Muscle layer of colon (tissue), 2 donors: Measurements from ENCODE around the gene LRRC46.

Experiments
- H3K27ac ChIP-seq: one replicate; pipeline ENCODE4 v1.7.0; 2013; ENCODE audit warnings: low read depth, mild to moderate bottlenecking, low read length, moderate library complexity
- H3K27me3 ChIP-seq, 2 donors: one replicate each; pipeline ENCODE4 v1.7.0; 2013; ENCODE audit warnings: low read length in 2 of 2, mild to moderate bottlenecking in 2 of 2; ENCODE audit not compliant: insufficient read depth in 2 of 2, control insufficient read depth in 1 of 2
- H3K36me3 ChIP-seq: one replicate; pipeline ENCODE4 v1.7.0; 2013; ENCODE audit warnings: mild to moderate bottlenecking, low read length; ENCODE audit not compliant: insufficient read depth
- H3K4me1 ChIP-seq: one replicate; pipeline ENCODE4 v1.7.0; 2013; ENCODE audit warnings: mild to moderate bottlenecking, low read length; ENCODE audit not compliant: insufficient read depth
- H3K4me3 ChIP-seq, 2 donors: one replicate each; pipeline ENCODE4 v1.7.0; 2013; ENCODE audit warnings: low read length in 2 of 2, low read depth in 1 of 2, mild to moderate bottlenecking in 1 of 2, moderate library complexity in 1 of 2
- H3K9ac ChIP-seq: one replicate; pipeline ENCODE4 v1.7.0; 2013; ENCODE audit warnings: low read length
- H3K9me3 ChIP-seq: one replicate; pipeline ENCODE4 v1.7.0; 2013; ENCODE audit warnings: mild to moderate bottlenecking, low read length
- donor health status: abdominal sarcoma.
- donor health status: Adenocarcinoma of cecum.

LRRC46 gene, protein sequence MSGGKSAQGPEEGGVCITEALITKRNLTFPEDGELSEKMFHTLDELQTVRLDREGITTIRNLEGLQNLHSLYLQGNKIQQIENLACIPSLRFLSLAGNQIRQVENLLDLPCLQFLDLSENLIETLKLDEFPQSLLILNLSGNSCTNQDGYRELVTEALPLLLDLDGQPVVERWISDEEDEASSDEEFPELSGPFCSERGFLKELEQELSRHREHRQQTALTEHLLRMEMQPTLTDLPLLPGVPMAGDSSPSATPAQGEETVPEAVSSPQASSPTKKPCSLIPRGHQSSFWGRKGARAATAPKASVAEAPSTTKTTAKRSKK

DNA sequence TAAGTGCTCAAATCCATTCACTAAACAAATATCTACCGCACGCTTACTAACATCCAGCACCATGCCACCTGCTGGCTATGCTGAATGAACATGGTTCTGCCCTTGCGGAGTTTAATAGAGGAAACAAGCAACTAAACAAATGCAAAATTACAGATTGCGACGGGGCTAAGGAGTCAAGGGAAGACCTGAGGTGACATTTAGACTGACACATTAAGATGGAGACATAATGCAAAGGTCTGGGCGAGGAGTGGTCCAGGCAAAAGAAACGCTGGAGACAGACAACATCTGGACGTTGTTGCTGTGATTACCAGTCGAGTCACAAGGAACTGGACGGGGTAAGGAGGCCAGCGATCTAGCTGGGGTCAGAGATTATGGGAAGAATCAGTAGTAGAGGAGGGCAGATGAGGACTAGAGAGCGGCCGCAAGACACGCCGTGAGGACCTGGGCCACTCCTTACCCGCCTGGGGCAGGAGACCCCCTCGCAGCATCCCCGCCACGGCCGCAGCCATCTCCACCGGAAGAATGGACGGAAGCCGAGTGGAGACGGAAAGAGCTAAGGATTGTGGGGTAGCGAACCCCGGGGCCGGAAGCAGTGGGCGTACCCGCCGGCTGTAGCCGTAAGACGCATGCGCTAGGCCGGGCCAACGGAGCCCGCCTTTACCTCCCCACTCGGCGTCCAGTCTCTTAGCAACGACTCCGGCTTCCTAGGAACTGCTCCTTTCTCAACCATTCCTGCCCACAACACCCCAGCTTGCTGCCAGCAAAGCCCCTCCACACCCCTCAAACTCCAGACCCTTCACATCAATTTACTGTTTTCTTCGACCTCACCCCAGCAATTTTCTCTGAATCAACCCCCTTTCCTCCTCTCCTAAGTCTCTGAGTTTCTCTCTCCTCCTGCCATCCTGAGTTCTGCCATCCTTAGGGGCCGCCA, at the start of gene LRRC46, which contains the start of gene MRPL10:
TSS of gene LRRC46 (plus strand) at position 668 of the 931 bp plus-strand sequence. CDS start 320 bp downstream, outside the sequence.
TSS of gene MRPL10 (minus strand) at position 539 of the 931 bp plus-strand sequence. CDS start at position 509, 30 bp downstream.
- peak within 1 kb of the TSS; percentile 85 for H3K9ac ChIP-seq
- H3K27ac ChIP-seq: peak within 1 kb of the TSS; percentile 45
- H3K9me3 ChIP-seq: no peaks in the 10 kb centered on the region
- peak within 1 kb of the TSS; percentile 69 to 99 for H3K4me3 ChIP-seq
- peaks cover 17% of the 10 kb centered on the region for H3K4me1 ChIP-seq
- H3K36me3 ChIP-seq: peaks cover 25% of the 10 kb centered on the region
- H3K27me3 ChIP-seq: no peaks in the 10 kb centered on the region

DNA sequence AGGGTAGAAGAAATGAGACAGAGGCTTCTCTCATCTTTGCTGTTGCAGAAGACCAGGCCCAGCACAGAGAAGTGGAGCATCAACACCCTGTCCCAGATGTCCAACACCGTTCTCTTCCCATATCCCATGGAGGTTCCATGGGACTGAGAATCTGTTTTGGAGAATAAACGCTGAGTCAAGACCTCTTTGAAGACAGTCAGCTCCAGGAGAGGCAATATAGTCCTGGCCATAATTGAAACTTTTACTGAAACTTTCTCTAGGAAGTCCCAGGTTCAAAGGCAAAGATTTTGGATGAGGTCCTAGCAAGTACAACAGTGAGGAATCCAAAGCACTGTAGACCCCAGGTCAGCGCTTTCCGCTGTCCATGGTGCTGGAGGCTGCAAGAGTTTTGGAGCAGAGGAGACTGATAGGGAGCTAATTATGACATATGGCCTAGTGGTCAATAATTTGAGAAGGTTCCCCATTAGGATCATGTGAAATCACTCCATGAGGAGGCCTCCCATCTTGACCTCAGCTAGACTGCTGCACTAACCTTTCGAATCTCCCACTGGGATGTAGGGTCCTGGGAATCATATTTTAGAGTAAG, 45.8 kb upstream of the LRRC46 start:
- Histone ChIP-seq H3K4me3 (no peak overlapping the region), H3K9me3 (no peaks in the 10 kb centered on the region), H3K9ac (no peak overlapping the region), H3K27me3 (peaks cover under 1 to 19% of the 10 kb centered on the region in 2 donors), H3K36me3 (no peaks in the 10 kb centered on the region), H3K27ac (no peak overlapping the region), H3K4me1 (no peaks in the 10 kb centered on the region)

DNA sequence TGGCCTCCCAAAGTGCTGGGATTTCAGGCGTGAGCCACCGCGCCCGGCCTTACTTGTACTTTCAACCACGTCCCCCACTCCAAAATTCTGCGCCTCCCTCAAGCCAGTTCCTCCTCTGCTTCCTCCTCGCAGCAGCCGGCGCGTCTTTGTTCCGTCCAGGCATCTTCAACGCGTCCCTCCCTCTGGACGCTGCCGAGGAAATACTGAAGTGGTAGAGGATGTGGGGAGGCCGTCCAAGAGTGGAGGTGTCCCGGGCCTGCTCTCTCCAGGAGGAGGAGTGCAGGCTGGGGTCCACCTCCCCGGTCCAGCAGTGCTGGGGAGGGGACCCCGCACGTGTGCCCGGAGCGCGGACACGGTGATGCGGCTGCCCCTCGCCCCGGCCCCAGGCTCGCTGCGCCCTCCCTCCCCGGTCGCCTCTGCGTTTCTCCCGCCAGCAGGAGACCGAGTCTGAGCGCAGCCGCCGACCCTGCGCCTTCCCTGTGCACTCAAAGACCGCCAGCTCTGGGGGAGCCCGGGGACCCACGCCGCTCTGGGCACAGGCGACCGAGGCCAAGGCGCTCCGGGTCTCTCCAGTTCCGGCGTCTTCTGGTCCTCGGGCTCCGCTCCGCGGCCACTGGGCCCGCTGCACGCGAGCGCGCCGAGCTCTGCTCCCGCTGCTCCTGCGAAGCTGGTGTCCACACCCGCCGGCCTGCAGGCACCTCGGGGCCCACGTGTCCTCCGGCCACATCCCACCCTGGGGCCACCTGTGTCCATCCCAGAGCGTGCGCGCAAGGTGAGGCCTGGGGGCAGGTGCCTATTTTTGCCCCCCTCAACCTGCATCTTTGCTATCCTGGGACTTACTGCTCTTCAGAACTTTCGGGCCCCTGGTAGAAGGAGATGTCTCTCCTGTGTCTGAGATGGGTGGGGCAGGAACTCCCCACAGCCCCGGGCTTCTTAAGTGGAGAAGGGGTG, 41.6 kb upstream of the LRRC46 start:
- peaks cover 20 to 44% of the 10 kb centered on the region in 2 donors for H3K27me3 ChIP-seq
- H3K4me3 ChIP-seq: peak overlapping the region in 1 of 2 donors; percentile 27
- no peak overlapping the region for H3K27ac ChIP-seq
- H3K9me3 ChIP-seq: no peaks in the 10 kb centered on the region
- H3K36me3 ChIP-seq: no peaks in the 10 kb centered on the region
- no peaks in the 10 kb centered on the region for H3K4me1 ChIP-seq
- H3K9ac ChIP-seq: no peak overlapping the region

DNA sequence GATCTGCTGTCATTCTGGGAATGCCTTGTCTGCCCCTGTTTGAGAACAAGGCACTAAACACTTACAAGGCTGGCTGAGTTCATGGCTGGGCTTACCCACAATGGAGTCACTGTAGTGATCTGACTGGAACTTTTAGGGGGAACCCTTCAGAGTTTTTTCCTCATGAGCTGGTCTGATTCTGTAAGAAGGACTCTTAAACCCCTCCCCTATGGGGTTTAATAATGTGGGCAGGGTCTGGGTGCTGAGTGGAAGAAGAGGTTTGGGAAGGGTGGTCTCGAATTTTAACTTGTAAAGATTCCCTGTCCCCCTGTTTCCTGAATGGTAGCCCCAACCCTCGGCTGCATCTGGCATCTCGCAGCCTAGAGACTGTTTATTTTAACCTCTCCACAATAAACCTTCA, 40.4 kb upstream of the LRRC46 start:
- Histone ChIP-seq H3K27me3 (peaks cover 20 to 44% of the 10 kb centered on the region in 2 donors), H3K4me3 (no peak overlapping the region), H3K9me3 (no peaks in the 10 kb centered on the region), H3K36me3 (no peaks in the 10 kb centered on the region), H3K27ac (no peak overlapping the region), H3K9ac (no peak overlapping the region), H3K4me1 (no peaks in the 10 kb centered on the region)

DNA sequence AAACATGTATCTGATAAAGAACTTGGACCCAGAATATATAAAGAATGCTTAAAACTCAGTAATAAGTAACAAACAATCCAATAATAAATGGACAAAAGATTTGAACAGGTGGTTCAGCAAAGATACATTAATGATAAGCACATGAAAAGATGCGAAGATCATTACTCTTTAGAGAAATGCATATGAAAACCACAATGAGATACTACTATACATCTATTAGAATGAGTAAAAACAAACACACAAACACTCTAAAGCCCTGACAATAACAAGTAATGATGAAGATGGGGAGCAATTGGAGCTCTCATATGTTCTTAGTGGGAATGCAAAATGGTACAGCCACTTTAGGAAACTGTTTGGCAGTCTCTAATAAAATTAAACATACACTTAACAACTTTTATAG, 39.0 kb upstream of the LRRC46 start:
- H3K9ac ChIP-seq: no peak overlapping the region
- no peaks in the 10 kb centered on the region for H3K36me3 ChIP-seq
- no peaks in the 10 kb centered on the region for H3K9me3 ChIP-seq
- no peak overlapping the region for H3K4me3 ChIP-seq
- H3K27ac ChIP-seq: no peak overlapping the region
- H3K27me3 ChIP-seq: peaks cover 20 to 44% of the 10 kb centered on the region in 2 donors
- H3K4me1 ChIP-seq: no peaks in the 10 kb centered on the region

DNA sequence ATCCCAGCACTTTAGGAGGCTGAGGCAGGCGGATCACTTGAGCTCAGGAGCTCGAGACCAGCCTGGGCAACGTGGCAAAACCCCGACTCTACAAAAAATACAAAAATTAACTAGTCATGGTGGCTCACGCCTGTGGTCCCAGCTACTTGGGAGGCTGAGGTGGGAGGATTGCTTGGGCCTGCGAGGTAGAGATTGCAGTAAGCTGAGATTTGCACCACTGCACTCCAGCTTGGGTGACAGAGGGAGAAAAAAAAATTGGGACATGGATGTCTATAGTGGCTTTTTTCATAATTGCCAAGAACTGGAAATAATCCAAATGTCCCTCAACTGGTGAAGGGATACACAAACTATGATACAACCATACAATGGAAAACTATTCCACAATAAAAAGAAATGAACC, 38.5 kb upstream of the LRRC46 start:
- H3K4me1 ChIP-seq: no peaks in the 10 kb centered on the region
- H3K36me3 ChIP-seq: no peaks in the 10 kb centered on the region
- no peak overlapping the region for H3K4me3 ChIP-seq
- H3K9me3 ChIP-seq: no peaks in the 10 kb centered on the region
- no peak overlapping the region for H3K27ac ChIP-seq
- H3K27me3 ChIP-seq: peaks cover 20 to 44% of the 10 kb centered on the region in 2 donors
- no peak overlapping the region for H3K9ac ChIP-seq

DNA sequence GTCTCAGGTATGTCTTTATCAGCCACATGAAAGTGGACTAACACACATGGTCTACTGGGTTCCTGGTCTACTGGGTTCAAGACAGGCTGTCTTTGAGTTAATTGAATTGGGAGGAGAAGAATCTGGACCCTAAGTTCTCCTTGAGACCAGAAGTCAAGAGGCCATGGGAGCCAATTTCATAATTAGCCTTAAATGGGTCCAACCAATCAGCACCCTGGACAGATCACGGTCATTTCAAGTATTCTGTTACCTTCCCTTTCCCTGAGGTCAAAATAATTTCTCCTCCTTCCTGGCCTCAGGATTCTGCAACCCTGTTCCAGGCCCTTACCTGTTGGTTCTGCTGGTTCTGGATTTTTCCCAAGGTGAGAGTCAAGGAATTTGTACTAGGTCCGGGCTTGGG, 33.7 kb upstream of the LRRC46 start:
- H3K9me3 ChIP-seq: no peaks in the 10 kb centered on the region
- peaks cover under 1 to 7% of the 10 kb centered on the region in 2 donors for H3K27me3 ChIP-seq
- no peak overlapping the region for H3K9ac ChIP-seq
- H3K36me3 ChIP-seq: no peaks in the 10 kb centered on the region
- H3K4me1 ChIP-seq: no peaks in the 10 kb centered on the region
- no peak overlapping the region for H3K4me3 ChIP-seq
- H3K27ac ChIP-seq: no peak overlapping the region

DNA sequence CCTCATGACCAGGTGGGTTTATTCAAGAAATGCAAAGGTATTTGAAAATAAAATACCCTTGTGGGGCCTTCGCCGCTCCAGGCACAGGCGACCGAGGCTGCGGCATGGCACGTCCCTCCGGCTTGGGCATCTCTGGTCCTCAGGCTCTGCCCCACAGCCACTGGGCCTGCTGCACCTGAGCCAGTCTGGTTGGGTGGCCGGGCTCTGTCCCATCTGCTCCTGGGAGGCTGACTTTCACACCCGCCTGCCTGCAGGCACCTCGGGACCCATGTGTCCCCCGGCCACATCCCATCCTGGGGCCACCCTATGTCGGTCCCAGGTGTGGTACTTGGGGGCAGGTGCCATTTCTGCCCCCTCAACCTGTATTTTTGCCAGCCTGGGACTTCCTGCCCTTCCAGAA, 30.8 kb upstream of the LRRC46 start:
- Histone ChIP-seq H3K27ac (no peak overlapping the region), H3K4me3 (no peak overlapping the region), H3K36me3 (no peaks in the 10 kb centered on the region), H3K4me1 (no peaks in the 10 kb centered on the region), H3K9ac (no peak overlapping the region), H3K27me3 (no peaks in the 10 kb centered on the region), H3K9me3 (no peaks in the 10 kb centered on the region)

DNA sequence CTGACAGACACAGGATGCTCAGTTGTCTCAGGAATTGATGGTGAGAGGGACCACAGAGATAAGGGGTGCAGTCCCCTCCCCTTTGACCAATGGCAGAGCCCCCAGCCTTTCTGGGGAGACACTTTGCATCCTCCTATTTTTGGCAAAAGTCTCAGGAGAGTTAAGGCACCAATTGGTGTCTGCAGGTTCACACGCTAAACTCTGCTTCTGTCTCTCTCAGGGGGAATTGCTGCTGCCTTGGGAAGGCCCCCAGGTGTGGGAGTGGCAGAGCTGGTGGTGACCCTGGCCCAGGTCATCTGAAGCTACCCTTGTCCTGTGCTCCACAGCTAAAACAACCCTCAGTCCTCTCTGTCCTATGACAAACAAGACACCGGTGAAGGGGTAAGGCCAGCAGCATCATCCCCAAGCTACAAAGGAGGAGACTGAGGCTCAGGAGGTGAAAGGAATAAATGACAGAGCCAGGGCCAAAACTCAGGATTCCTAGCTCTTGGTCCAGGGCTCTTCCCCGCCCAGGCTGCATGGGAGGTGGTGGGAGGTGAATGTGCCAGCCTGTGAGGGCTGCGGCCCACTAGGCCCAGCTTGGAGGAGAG, 30.2 kb upstream of the LRRC46 start:
- no peaks in the 10 kb centered on the region for H3K27me3 ChIP-seq
- H3K9me3 ChIP-seq: no peaks in the 10 kb centered on the region
- H3K27ac ChIP-seq: no peak overlapping the region
- no peak overlapping the region for H3K4me3 ChIP-seq
- no peaks in the 10 kb centered on the region for H3K4me1 ChIP-seq
- no peaks in the 10 kb centered on the region for H3K36me3 ChIP-seq
- H3K9ac ChIP-seq: no peak overlapping the region

DNA sequence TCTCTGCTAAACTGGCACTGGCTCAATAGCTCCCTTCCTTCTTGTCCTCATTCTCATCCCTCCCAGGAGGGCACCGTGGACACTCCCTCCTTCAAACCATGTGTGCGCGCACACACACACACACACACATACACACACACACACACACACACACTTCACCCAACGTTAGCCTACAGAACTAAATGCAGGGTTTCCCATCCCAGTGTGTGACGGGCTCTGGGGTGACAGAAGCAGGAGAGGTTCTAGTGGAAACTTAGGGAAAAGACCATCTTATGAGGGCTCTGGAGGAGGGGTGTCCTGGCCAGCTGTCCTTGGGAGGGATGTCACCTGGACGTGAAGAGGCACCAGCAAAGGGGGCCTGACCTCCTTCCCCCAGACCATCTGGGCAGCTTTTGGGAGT, 29.6 kb upstream of the LRRC46 start:
- Histone ChIP-seq H3K9me3 (no peaks in the 10 kb centered on the region), H3K36me3 (no peaks in the 10 kb centered on the region), H3K9ac (no peak overlapping the region), H3K27ac (no peak overlapping the region), H3K27me3 (no peaks in the 10 kb centered on the region), H3K4me3 (no peak overlapping the region), H3K4me1 (no peaks in the 10 kb centered on the region)
